C4-2B (cell line): ENCODE data around the gene BDH1.

Experiments
- ZFX ChIP-seq: fragments of 450-650 bp; IDR thresholded peaks from 2 replicates; pipeline ENCODE4 v1.6.1; 2017
- TF ChIP-seq, protein P1 (sequence below): fragments of 450-650 bp; conservative IDR thresholded peaks from 2 replicates; pipeline ENCODE4 v1.5.1; 2017; ENCODE audit warnings: mild to moderate bottlenecking

DNA sequence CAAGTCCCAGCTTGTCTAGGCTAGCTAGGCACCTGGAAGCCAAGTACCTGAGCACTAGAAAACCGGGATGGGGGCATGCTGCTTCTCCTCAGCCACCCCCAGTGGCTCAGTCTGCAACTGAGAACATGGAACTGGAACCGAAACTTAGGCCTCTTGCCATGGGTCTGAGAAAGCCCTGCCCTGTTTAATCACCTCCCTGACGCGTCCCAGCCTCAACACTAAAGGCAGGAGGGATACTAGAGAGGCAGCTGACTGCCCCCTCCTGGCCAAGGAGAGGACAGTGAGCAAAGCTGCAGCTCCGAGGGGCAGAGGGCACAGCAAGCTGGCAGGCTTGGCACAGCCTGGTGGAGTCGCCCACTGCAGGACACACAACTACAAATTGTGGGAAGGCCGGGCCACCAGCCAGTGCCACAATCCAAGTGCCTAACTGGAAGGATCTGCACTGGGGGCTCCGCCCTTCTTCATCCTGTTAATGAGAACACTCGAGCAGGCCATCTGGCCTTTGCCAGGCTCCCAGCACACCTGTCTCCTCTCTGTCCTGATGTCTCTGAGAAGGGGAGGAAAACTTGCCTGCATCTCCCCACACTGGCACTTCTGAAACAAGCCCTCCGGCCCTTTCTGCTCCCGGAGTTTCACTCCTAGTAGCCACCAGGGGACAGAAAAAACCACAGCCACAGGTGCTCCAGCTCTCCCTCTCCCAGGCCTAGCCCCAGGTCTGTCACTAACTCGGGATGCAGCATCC is 53.7 kb downstream of the BDH1 start:
- TF ChIP-seq, protein P1, sequence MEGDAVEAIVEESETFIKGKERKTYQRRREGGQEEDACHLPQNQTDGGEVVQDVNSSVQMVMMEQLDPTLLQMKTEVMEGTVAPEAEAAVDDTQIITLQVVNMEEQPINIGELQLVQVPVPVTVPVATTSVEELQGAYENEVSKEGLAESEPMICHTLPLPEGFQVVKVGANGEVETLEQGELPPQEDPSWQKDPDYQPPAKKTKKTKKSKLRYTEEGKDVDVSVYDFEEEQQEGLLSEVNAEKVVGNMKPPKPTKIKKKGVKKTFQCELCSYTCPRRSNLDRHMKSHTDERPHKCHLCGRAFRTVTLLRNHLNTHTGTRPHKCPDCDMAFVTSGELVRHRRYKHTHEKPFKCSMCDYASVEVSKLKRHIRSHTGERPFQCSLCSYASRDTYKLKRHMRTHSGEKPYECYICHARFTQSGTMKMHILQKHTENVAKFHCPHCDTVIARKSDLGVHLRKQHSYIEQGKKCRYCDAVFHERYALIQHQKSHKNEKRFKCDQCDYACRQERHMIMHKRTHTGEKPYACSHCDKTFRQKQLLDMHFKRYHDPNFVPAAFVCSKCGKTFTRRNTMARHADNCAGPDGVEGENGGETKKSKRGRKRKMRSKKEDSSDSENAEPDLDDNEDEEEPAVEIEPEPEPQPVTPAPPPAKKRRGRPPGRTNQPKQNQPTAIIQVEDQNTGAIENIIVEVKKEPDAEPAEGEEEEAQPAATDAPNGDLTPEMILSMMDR = peak; percentile 74
- TF ChIP-seq ZFX = no peak
